SU-DHL-6 (cell line): ENCODE data around the gene ROGDI.

Experiments
- EZH2phosphoT487 ChIP-seq: fragments of 200-600 bp; sonication (generic), shearing (Covaris generic); conservative IDR thresholded peaks from 2 replicates; pipeline ENCODE4 v1.6.1; 2018; ENCODE audit warnings: mild to moderate bottlenecking, antibody characterized with exemption, low read length, moderate library complexity, mixed read lengths
- TF ChIP-seq, protein P1 (sequence below): fragments of 200-600 bp; sonication (generic); IDR thresholded peaks from one replicate; pipeline ENCODE4 v1.5.1; 2017; ENCODE audit warnings: antibody characterized with exemption, mild to moderate bottlenecking, low read length, moderate library complexity; ENCODE audit not compliant: insufficient read depth, poor library complexity, severe bottlenecking

DNA sequence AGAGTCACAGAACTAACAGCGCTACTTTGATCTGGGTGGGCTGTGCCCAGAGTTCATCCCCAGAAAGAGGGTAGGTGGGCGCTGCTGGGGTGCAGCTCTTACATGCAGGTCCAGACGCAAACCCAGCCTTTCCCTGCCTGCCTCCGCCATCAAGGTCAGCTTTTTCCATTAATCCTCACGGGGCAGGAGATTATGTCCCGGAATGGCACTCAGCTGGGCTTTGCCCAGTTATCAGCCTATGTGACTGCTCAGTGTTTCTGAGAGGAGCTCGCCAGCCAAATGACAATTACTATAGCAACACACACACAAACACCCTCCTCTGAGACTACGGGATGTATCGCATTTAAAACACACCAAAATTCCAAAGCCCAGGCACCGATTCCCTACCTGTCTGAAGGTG lies 24.5 kb upstream of the ROGDI start:
- TF ChIP-seq, protein P1, sequence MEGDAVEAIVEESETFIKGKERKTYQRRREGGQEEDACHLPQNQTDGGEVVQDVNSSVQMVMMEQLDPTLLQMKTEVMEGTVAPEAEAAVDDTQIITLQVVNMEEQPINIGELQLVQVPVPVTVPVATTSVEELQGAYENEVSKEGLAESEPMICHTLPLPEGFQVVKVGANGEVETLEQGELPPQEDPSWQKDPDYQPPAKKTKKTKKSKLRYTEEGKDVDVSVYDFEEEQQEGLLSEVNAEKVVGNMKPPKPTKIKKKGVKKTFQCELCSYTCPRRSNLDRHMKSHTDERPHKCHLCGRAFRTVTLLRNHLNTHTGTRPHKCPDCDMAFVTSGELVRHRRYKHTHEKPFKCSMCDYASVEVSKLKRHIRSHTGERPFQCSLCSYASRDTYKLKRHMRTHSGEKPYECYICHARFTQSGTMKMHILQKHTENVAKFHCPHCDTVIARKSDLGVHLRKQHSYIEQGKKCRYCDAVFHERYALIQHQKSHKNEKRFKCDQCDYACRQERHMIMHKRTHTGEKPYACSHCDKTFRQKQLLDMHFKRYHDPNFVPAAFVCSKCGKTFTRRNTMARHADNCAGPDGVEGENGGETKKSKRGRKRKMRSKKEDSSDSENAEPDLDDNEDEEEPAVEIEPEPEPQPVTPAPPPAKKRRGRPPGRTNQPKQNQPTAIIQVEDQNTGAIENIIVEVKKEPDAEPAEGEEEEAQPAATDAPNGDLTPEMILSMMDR: no peak
- TF ChIP-seq EZH2phosphoT487: no peak
